ENCODE measurements around the gene MSI2.
A peak's percentile ranks its signal among the peaks of the same experiment; 100 is the strongest.

MSI2 gene

DNA sequence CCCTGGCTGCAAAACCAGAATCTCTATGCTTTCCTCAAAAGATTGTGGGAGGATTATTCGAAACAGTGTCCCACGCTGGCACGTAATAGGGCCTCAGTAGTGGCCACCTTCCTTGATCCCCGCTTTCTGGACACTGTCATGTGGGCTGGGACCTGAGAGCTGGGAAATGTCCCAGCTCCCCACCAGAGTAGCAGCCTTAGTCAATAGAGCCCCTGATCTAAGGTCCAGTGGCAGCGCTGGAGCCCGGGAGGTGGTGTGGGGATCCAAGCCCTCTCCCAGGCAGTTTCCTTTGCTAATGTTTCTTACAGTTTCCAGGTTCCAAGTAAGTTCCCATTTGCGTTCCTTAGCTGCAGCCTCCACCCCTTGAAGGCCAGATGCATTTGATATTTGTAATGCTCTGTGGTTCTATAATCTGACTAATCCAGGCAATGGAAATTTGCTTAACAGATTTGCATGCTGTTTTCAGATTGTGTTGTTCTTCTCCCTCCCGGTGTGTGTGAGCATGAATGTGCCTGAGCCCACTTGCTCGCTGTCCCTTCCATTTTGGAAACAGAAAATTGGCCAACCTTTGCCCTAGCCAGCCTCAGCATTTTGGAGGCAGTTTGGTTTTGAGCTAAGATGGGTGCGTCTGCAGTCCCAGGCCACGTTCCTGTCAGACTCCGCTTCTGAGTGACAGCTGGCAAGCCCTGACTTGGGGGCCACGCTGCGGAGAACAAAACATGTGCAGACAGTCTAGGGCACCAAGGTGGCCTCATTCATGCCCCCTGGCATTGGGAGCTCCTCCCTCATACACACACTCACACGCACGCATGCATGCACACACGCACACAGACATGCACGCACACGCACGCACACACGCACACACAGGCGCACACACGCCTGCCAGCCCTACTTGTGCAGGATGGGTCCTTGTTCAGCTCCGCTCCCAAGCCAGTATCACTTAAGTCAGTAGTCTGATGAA is 419.4 kb downstream of the MSI2 start:
- no peak overlapping the region for H3K4me3 ChIP-seq (ENCODE audit: low read depth, low read length)
- peak; percentile 35 for DNase-seq
- peaks cover 28% of the 10 kb centered on the region for H3K36me3 ChIP-seq

DNA sequence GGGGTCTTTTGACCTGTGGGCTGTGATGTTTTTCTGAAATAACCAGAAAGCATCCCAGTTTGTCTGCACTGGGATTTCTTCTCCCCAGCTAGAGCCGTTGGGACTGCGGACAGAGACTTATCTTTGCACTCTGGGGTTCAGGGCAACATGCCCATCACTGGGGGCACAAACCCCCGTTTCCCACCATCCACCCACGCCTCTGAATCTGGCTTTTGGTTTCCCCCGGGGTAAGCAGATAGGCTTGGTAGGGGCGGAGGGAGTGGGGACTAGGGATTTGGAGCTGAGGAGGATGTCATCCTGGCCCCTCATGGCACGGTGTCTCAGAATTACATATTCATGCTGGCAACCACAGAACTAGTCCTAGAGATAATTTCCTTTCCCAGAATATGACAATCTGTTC is 420.2 kb downstream of the MSI2 start:
- Histone ChIP-seq H3K4me3 (ENCODE audit: low read depth, low read length) (no peak overlapping the region), H3K36me3 (peaks cover 26% of the 10 kb centered on the region), H3K27me3 (ENCODE audit: insufficient read depth, low read depth, severe bottlenecking) (no peaks in the 10 kb centered on the region), H3K9me3 (ENCODE audit: severe bottlenecking) (no peaks in the 10 kb centered on the region), H3K27ac (no peak overlapping the region)
- TF ChIP-seq CTCF (IDR thresholded peaks at IDR 0.05; ENCODE audit: low read depth, low read length): no peak
- no peak for DNase-seq

More for the DNA sequence above, 419.4 kb downstream of the MSI2 start:
- Histone ChIP-seq H3K27me3 (ENCODE audit: insufficient read depth, low read depth, severe bottlenecking) (no peaks in the 10 kb centered on the region), H3K9me3 (ENCODE audit: severe bottlenecking) (no peaks in the 10 kb centered on the region), H3K27ac (peak overlapping the region; percentile 13; the same call in 1 of the 2 replicates)
- TF ChIP-seq CTCF (IDR thresholded peaks at IDR 0.05; ENCODE audit: low read depth, low read length): no peak

DNA sequence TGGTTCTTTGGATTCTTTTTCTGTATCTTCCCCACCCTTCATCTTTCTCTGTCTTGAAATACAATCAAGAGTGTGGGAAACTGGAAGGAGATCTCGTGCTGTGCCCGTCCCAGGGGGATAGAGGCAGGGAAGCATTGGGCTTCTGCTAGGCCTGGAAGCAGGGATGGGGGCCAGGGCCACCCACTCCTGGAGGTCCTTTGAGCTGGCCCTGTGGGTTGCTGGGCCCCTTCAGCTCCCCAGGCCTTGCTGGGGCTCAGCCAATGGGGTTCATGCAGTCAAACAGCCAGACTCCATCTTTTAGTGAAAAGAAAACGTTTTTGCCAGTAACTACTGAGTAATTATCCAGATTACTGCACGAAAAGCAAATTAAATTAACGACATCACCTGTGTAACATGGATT is 421.0 kb downstream of the MSI2 start:
- Histone ChIP-seq H3K9me3 (ENCODE audit: severe bottlenecking) (no peaks in the 10 kb centered on the region), H3K27ac (no peak overlapping the region), H3K4me3 (ENCODE audit: low read depth, low read length) (no peak overlapping the region), H3K27me3 (ENCODE audit: insufficient read depth, low read depth, severe bottlenecking) (no peaks in the 10 kb centered on the region), H3K36me3 (peaks cover 26% of the 10 kb centered on the region)
- TF ChIP-seq CTCF (IDR thresholded peaks at IDR 0.05; ENCODE audit: low read depth, low read length): no peak
- DNase-seq: no peak

- Histone ChIP-seq H3K36me3 (peaks cover 23% of the 10 kb centered on the region), H3K27ac (no peak overlapping the region), H3K27me3 (ENCODE audit: insufficient read depth, low read depth, severe bottlenecking) (no peaks in the 10 kb centered on the region), H3K4me3 (ENCODE audit: low read depth, low read length) (no peak overlapping the region), H3K9me3 (ENCODE audit: severe bottlenecking) (no peaks in the 10 kb centered on the region)
- DNase-seq: no peak
- TF ChIP-seq CTCF (IDR thresholded peaks at IDR 0.05; ENCODE audit: low read depth, low read length): no peak
Measured at GRCh38 chr17:57677858-57678257, 421.5 kb downstream of the MSI2 start.

- peak; percentile 14 for DNase-seq
- no peak overlapping the region for H3K27ac ChIP-seq
Measured at GRCh38 chr17:57678393-57678792, 422.1 kb downstream of the MSI2 start.

More at GRCh38 chr17:57678393-57678792, 422.1 kb downstream of the MSI2 start:
- no peak for TF ChIP-seq CTCF (IDR thresholded peaks at IDR 0.05; ENCODE audit: low read depth, low read length)
- H3K36me3 ChIP-seq: peaks cover 23% of the 10 kb centered on the region
- H3K4me3 ChIP-seq (ENCODE audit: low read depth, low read length): no peak overlapping the region
- H3K9me3 ChIP-seq (ENCODE audit: severe bottlenecking): no peaks in the 10 kb centered on the region
- no peaks in the 10 kb centered on the region for H3K27me3 ChIP-seq (ENCODE audit: insufficient read depth, low read depth, severe bottlenecking)
